ENCODE data around the gene KATNAL2. TPM values are rescaled to one million over a fixed set of nuclear protein-coding genes. Genes with fewer than 3 reads are reported as not detected.

The KATNAL2 gene
- total RNA-seq, 2 donors from 2014 or later: 1.3 to 2.2 TPM

GRCh38 chr18:47143899-47144485 is 226.6 kb downstream of the KATNAL2 start:
- Histone ChIP-seq H3K9me3 (no peaks in the 10 kb centered on the region), H3K9ac (ENCODE audit: low read depth in 2 of 2, low read length in 2 of 2) (no peak overlapping the region), H3K4me1 (no peaks in the 10 kb centered on the region), H3K36me3 (no peaks in the 10 kb centered on the region), H3K27me3 (no peaks in the 10 kb centered on the region), H3K4me3 (no peak overlapping the region), H3K27ac (no peak overlapping the region)
- no peak for DNase-seq
- no peak for TF ChIP-seq CTCF (IDR thresholded peaks at IDR 0.05)
- intact Hi-C loops (cut with DNase I): no loop called here

GRCh38 chr18:47146206-47146605 is 228.8 kb downstream of the KATNAL2 start:
- Histone ChIP-seq H3K9ac (ENCODE audit: low read depth in 2 of 2, low read length in 2 of 2) (no peak overlapping the region), H3K4me1 (no peaks in the 10 kb centered on the region), H3K27me3 (no peaks in the 10 kb centered on the region), H3K36me3 (no peaks in the 10 kb centered on the region), H3K4me3 (no peak overlapping the region), H3K9me3 (no peaks in the 10 kb centered on the region), H3K27ac (no peak overlapping the region)
- DNase-seq: no peak
- no peak for TF ChIP-seq CTCF (IDR thresholded peaks at IDR 0.05)
- intact Hi-C loops (cut with DNase I): no loop called here

- intact Hi-C loops (cut with DNase I): no loop called here
- H3K27ac ChIP-seq: peak overlapping the region; percentile 88
- peak overlapping the region; percentile 91 to 92 for H3K9ac ChIP-seq (ENCODE audit: low read depth in 2 of 2, low read length in 2 of 2)
- no peaks in the 10 kb centered on the region for H3K4me1 ChIP-seq
- peak; percentile 18 for DNase-seq
- TF ChIP-seq CTCF (IDR thresholded peaks at IDR 0.05): no peak
- peak overlapping the region; percentile 72 for H3K4me3 ChIP-seq
- no peaks in the 10 kb centered on the region for H3K36me3 ChIP-seq
- no peaks in the 10 kb centered on the region for H3K27me3 ChIP-seq
- no peaks in the 10 kb centered on the region for H3K9me3 ChIP-seq
These were observed 232.1 kb downstream of the KATNAL2 start for GRCh38 chr18:47149457-47150028.

GRCh38 chr18:47150029-47150823 is 232.8 kb downstream of the KATNAL2 start, which contains the start of gene HDHD2:
TSS of gene HDHD2 (minus strand) at chr18:47150500. CDS start at chr18:47136439, 14,061 bp downstream.
- H3K27me3 ChIP-seq: no peaks in the 10 kb centered on the region
- intact Hi-C loops (cut with DNase I): no loop called here

More at GRCh38 chr18:47150029-47150823, 232.8 kb downstream of the KATNAL2 start, which contains the start of gene HDHD2:
- H3K9me3 ChIP-seq: no peaks in the 10 kb centered on the region
- no peaks in the 10 kb centered on the region for H3K4me1 ChIP-seq
- no peaks in the 10 kb centered on the region for H3K36me3 ChIP-seq
- TF ChIP-seq CTCF (IDR thresholded peaks at IDR 0.05): no peak
- DNase-seq: peak; percentile 87
- H3K4me3 ChIP-seq: peak within 1 kb of the TSS; percentile 72
- peak within 1 kb of the TSS; percentile 91 to 92 for H3K9ac ChIP-seq (ENCODE audit: low read depth in 2 of 2, low read length in 2 of 2)
- peak within 1 kb of the TSS; percentile 88 for H3K27ac ChIP-seq

All from colonic mucosa (tissue), 4 donors.